Measurements from ENCODE around the gene FRMD7. TPM values are rescaled to one million over a fixed set of nuclear protein-coding genes. Genes with fewer than 3 reads are reported as not detected.

The FRMD7 gene
- total RNA-seq, 1 experiment from 2014 or later, result not detected

DNA sequence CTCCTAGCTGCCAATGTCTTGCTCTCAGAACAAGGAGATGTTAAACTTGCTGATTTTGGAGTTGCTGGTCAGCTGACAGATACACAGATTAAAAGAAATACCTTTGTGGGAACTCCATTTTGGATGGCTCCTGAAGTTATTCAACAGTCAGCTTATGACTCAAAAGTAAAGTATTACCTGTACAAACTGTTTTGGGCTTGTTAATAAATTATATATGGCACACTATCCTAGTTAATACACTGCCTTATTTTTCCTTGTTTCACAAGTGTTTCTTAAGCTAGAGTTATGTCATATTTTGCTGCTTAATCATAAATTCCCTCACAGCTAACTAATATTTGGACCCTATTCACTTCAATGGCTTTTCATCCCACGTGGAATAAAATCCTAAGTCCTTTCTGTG lies 59.4 kb downstream of the FRMD7 start:
- BruUV-seq (replicated peaks), result no TSS peak
- ChIA-PET CTCF (no interaction called here), POLR2A (ENCODE audit: low non-redundant PET) (no interaction called here)
- TF ChIP-seq EZH2 (IDR thresholded peaks at IDR 0.05; ENCODE audit: borderline replicate concordance, low read depth, low read length, poor library complexity, severe bottlenecking), result no peak
- TF ChIP-seq, protein P1, sequence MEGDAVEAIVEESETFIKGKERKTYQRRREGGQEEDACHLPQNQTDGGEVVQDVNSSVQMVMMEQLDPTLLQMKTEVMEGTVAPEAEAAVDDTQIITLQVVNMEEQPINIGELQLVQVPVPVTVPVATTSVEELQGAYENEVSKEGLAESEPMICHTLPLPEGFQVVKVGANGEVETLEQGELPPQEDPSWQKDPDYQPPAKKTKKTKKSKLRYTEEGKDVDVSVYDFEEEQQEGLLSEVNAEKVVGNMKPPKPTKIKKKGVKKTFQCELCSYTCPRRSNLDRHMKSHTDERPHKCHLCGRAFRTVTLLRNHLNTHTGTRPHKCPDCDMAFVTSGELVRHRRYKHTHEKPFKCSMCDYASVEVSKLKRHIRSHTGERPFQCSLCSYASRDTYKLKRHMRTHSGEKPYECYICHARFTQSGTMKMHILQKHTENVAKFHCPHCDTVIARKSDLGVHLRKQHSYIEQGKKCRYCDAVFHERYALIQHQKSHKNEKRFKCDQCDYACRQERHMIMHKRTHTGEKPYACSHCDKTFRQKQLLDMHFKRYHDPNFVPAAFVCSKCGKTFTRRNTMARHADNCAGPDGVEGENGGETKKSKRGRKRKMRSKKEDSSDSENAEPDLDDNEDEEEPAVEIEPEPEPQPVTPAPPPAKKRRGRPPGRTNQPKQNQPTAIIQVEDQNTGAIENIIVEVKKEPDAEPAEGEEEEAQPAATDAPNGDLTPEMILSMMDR (conservative IDR thresholded peaks at IDR 0.05; ENCODE audit: low read depth, low read length), result no peak
- Histone ChIP-seq H3K4me1 (ENCODE audit: insufficient read depth, low read length, poor library complexity, severe bottlenecking) (no peaks in the 10 kb centered on the region), H3K9me3 (ENCODE audit: low read depth, low read length, poor library complexity, severe bottlenecking) (no peaks in the 10 kb centered on the region), H3K36me3 (ENCODE audit: insufficient read depth, low read length, poor library complexity, severe bottlenecking) (no peaks in the 10 kb centered on the region), H3K27me3 (replicated peaks; ENCODE audit: insufficient read depth, low read depth, low read length, poor library complexity) (peaks cover 3% of the 10 kb centered on the region), H3K27ac (ENCODE audit: low read depth, low read length, poor library complexity, severe bottlenecking) (no peak overlapping the region), H3K4me3 (ENCODE audit: low read depth, low read length, poor library complexity, severe bottlenecking) (no peak overlapping the region)
- intact Hi-C loops (cut with micrococcal nuclease; ENCODE audit: unreplicated experiment), result no loop called here
- no peak for DNase-seq (ENCODE audit: low spot score)

DNA sequence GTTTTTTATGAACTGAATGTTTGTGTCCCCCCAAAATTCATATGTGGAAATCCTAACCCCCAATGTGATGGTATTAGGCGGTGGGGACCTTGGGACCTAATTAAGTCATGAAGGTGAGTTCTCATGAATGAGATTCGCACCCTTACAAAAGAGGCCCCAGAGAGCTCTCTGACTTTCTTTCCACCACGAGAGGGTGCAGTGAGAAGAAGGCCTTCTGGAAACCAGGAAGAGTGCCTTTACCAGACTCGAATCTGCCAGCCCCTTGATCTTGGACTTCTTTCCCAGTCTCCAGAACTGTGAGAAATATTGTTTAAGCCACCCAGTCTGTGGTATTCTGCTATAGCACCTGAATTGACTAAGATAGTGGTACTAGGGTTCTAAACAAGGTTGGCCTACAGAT lies 64.0 kb downstream of the FRMD7 start:
- Histone ChIP-seq H3K27me3 (replicated peaks; ENCODE audit: insufficient read depth, low read depth, low read length, poor library complexity) (no peaks in the 10 kb centered on the region), H3K27ac (ENCODE audit: low read depth, low read length, poor library complexity, severe bottlenecking) (no peak overlapping the region), H3K36me3 (ENCODE audit: insufficient read depth, low read length, poor library complexity, severe bottlenecking) (no peaks in the 10 kb centered on the region), H3K4me1 (ENCODE audit: insufficient read depth, low read length, poor library complexity, severe bottlenecking) (no peaks in the 10 kb centered on the region), H3K9me3 (ENCODE audit: low read depth, low read length, poor library complexity, severe bottlenecking) (no peaks in the 10 kb centered on the region), H3K4me3 (ENCODE audit: low read depth, low read length, poor library complexity, severe bottlenecking) (no peak overlapping the region)
- no peak for DNase-seq (ENCODE audit: low spot score)
- no peak for TF ChIP-seq EZH2 (IDR thresholded peaks at IDR 0.05; ENCODE audit: borderline replicate concordance, low read depth, low read length, poor library complexity, severe bottlenecking)
- TF ChIP-seq, protein P1 (conservative IDR thresholded peaks at IDR 0.05; ENCODE audit: low read depth, low read length), result no peak
- BruUV-seq (replicated peaks), result no TSS peak
- intact Hi-C loops (cut with micrococcal nuclease; ENCODE audit: unreplicated experiment), result no loop called here
- CTCF ChIA-PET, result no interaction called here
- POLR2A ChIA-PET (ENCODE audit: low non-redundant PET), result no interaction called here

DNA sequence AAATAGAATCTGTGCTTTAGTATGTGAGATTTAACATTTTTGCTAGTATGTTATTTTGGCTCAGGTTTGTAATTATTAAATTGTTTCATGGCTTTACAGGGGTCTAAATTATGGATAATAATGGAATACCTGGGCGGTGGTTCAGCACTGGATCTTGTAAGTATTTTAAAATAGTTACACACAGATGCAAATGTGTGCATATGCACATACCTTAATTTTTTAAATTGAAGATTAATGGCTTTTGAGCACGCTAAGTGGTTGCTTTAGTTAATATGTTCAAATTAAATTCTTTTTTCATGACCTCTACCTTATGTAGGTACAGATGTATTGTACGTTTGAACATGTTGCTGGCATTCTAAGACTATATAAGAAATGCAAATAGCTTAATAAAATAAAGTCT lies 64.5 kb downstream of the FRMD7 start:
- TF ChIP-seq EZH2 (IDR thresholded peaks at IDR 0.05; ENCODE audit: borderline replicate concordance, low read depth, low read length, poor library complexity, severe bottlenecking), result no peak
- TF ChIP-seq, protein P1 (conservative IDR thresholded peaks at IDR 0.05; ENCODE audit: low read depth, low read length), result no peak
- intact Hi-C loops (cut with micrococcal nuclease; ENCODE audit: unreplicated experiment), result no loop called here

More for the DNA sequence above, 64.5 kb downstream of the FRMD7 start:
- H3K4me3 ChIP-seq (ENCODE audit: low read depth, low read length, poor library complexity, severe bottlenecking), result no peak overlapping the region
- POLR2A ChIA-PET (ENCODE audit: low non-redundant PET), result no interaction called here
- DNase-seq (ENCODE audit: low spot score), result no peak
- no peaks in the 10 kb centered on the region for H3K9me3 ChIP-seq (ENCODE audit: low read depth, low read length, poor library complexity, severe bottlenecking)
- CTCF ChIA-PET, result no interaction called here
- BruUV-seq (replicated peaks), result no TSS peak
- H3K4me1 ChIP-seq (ENCODE audit: insufficient read depth, low read length, poor library complexity, severe bottlenecking), result no peaks in the 10 kb centered on the region
- H3K36me3 ChIP-seq (ENCODE audit: insufficient read depth, low read length, poor library complexity, severe bottlenecking), result no peaks in the 10 kb centered on the region
- no peak overlapping the region for H3K27ac ChIP-seq (ENCODE audit: low read depth, low read length, poor library complexity, severe bottlenecking)
- no peaks in the 10 kb centered on the region for H3K27me3 ChIP-seq (replicated peaks; ENCODE audit: insufficient read depth, low read depth, low read length, poor library complexity)

All from A673 (cell line).